Esophagus muscularis mucosa (tissue), 3 donors: ENCODE measurements around the gene MRPS27.

ENCODE experiments used
- EP300 ChIP-seq: sonication (generic); formaldehyde crosslinking; IDR thresholded peaks from one replicate; pipeline ENCODE4 v1.6.1; 2017; ENCODE audit warnings: antibody characterized with exemption
- TF ChIP-seq, protein P1 (sequence below), 3 experiments: fragments of 200-600 bp in 2 of 3; fragments of 450-650 bp in 1 of 3; sonication (generic) in 2 of 3; IDR thresholded peaks; one replicate each; pipeline ENCODE4 v1.5.1; 2017 to 2019; ENCODE audit warnings: antibody characterized with exemption in 3 of 3, mild to moderate bottlenecking in 2 of 3, moderate library complexity in 1 of 3

DNA sequence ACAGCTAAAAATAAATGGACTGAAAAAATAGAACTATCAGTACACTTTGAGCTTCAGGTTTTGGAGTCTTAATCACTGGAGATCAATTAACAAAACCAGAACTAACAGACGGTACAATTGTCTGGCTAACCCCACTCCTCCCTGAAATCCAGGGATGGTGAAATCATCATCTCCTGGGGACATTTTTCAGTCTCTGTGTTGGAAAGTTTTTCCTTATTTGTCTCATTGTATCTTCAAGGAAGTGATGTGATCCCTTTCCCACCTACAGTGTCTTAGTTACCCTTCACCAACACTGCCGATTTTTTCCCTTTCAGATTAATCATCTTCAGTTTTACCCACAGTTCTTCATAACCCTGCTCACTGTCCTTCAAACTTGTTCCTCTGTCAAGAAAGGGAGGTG lies 130.9 kb downstream of the MRPS27 start:
- TF ChIP-seq, protein P1, sequence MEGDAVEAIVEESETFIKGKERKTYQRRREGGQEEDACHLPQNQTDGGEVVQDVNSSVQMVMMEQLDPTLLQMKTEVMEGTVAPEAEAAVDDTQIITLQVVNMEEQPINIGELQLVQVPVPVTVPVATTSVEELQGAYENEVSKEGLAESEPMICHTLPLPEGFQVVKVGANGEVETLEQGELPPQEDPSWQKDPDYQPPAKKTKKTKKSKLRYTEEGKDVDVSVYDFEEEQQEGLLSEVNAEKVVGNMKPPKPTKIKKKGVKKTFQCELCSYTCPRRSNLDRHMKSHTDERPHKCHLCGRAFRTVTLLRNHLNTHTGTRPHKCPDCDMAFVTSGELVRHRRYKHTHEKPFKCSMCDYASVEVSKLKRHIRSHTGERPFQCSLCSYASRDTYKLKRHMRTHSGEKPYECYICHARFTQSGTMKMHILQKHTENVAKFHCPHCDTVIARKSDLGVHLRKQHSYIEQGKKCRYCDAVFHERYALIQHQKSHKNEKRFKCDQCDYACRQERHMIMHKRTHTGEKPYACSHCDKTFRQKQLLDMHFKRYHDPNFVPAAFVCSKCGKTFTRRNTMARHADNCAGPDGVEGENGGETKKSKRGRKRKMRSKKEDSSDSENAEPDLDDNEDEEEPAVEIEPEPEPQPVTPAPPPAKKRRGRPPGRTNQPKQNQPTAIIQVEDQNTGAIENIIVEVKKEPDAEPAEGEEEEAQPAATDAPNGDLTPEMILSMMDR (IDR thresholded peaks at IDR 0.05) = no peak
- TF ChIP-seq EP300 = no peak
